Endometrium (tissue), 2 donors: ENCODE measurements around the gene JCHAIN.
"Not testable (repeated sequence)": the region's sequence is repeated elsewhere in the genome, so short reads cannot be mapped to it uniquely, and the experiment has no call there.

Experiments
- FAIRE-seq: peaks from 2 replicates; lab custom pipeline; 2012; peaks lifted over from hg19 to GRCh38; lab: Jason Lieb, UNC
- donor health status: control.
- donor health status: control.

JCHAIN gene

DNA sequence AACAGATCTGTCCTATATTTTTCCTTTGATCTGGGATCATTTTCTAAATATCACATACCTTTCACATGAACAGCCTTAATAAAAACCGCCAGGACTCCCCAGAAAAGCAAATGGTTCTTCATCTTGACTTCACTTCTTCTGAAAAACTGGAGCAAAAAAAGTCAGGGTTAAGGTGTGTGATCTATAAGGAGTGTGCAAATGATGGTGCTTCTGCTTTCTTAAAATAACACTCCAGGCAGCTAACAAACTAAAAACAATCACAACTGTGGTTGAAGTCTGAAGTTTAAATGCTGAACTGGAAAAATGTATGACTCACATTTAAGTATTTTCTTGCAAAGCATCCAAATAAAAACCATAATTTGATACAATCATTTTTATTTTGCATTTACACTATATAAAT, at the start of gene JCHAIN:
Gene JCHAIN (minus strand): TSS at position 140 of the 400 bp plus-strand sequence. CDS start 18 bp downstream, at position 122.
- FAIRE-seq: no peak

DNA sequence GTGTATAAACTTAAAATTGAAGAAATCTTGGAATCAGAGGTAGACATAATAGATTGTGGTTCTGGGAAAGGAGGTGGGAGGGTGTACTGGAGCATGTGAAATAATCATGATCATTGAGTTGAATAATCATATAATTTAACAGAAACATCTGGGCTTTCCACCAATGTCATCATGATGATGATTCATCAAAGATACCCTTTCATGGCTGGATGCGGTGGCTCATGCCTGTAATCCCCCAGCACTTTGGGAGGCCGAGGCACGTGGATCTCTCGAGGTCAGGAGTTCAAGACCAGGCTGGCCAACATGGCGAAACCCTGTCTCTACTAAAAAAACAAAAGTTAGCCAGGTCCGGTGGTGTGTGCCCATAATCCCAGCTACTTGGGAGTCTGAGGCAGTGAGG, 48.8 kb upstream of the JCHAIN start:
- no peak for FAIRE-seq

DNA sequence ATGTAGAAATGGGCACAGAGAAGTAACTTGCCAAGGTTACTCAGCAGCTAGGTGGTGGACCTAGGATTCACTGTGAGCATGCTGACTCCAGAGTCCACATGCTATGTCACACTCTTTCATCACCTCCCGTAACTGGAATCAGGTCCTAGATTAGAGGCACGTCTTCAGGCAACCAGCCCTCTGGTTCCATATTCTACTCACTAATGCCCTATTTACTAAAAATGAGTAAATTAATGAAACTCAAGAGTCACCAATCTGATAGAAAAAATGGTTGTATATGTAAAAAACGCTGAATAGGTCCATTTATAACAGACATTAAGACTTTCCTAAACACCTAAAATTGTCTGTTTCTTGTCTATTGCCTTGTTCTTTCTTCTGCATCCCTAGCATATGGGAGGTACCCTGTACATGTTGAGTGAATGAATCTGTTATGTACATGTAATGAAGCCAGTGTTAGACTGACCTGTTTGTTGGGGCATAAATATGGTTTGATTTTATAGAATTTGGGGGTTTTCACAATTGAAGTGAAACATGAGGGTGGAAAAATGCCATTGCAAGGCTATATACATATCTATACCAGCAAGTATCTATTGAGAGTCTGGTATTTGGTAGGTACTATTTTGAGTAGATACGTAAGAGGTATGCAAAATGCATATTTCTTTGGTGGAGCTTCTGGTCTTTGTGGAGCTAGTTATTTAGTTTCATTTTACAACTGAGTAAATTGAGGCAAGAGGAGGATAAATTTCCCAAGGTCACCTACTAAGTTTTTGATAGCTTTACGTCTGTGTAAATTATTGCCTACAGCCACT, 48.0 kb upstream of the JCHAIN start:
- FAIRE-seq: no peak

DNA sequence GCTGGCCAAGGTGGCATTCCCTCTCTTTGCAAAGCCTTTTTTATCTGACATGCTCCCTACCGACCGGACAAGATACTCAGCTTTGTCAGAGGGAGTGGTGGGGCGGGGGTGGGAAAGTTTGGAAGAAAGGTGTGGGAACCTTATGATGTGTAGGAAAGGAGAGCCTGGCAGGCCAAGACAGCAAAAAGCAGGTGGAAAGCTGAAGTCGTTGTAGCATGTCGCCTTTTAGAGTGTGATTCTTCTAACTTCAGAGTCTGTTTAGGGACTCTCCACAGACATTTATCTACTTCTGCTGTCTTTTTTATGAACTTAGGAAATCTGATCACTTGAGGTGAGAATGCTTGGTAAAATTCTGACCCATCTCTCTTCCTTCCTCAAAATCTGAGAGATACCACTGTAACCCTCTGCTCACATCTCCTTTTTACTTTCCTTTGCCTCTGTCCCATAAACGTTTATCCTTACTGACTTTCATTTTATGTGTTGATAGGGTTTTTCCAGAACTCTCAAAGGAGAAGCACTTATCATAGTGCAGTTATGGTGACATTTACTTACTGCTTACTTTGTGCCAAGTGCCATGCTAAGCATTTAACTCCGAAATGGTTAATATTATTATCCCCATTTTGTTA, 47.3 kb upstream of the JCHAIN start:
- no peak for FAIRE-seq

DNA sequence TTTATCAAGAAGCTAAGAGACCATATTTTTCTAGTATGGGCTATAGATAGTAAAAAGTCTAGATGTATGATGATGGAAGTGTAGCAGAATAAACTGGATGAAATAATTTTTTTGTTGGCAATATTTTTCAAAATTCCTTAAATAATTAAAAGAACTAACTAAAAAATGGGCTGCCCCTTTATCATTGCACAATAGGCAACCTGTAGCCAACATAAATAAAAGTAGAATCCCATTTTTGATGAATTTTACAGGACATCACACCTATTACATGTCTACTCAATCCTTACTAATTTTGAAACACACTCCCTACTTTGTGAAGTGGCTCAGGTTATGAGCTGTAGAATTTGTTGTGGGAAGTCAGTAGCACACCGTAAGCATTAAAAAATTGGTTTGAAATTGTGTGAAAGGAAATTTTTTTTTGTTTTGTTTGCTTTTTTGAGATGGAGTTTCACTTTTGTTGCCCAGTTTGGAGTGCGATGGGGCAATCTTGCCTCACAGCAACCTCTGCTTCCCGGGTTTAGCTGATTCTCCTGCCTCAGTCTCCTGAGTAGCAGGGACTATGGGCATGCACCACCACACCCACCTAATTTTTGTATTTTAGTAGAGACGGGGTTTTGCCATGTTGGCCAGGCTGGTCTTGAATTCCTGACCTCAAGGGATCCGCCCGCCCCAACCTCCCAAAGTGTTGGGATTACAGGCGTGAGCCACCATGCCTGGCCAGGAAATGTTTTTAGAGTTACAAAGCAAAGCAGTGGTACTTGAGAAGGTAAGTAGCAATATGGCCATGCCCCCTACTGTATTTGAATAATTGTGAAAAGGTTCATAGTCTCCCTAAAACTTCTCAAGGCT, 46.5 kb upstream of the JCHAIN start:
- FAIRE-seq: no peak

DNA sequence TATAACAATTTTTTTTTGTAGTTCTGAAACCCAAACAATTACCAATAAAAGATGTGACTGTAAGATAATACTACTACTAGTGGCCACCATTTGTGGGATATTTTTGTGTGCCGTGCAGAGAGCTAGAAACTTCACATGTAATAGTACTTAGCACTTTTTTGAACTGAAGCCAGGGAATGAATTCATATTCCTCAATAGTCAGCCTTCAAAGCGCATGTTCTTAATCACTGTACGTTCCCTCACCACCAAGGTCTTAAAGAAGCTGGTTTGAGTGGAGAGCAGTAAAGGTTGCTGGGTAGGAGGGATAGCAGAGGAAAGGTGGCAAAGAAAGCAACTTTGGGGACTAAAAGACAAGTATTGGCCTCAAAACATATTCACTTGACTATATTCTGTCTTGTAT, 45.8 kb upstream of the JCHAIN start:
- no peak for FAIRE-seq

DNA sequence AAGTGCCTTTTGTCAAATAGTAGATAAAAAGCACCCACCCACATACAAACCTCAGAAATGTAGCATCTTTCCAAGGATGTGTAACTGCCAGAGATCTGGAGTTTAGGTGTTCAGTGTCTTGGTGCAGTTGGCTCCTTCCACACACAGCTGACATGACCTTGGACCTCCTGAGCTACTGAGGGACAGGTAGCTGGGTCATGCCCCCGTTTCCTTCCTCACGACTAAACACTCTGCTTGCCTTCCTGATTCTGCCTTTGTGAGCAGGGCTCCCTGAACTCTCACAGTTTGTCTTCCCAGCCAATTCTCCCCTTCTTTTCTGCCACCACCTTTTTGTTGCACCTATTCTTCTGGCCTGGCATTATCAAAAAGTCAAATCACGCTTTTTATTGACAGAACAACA, 45.3 kb upstream of the JCHAIN start:
- no peak for FAIRE-seq

DNA sequence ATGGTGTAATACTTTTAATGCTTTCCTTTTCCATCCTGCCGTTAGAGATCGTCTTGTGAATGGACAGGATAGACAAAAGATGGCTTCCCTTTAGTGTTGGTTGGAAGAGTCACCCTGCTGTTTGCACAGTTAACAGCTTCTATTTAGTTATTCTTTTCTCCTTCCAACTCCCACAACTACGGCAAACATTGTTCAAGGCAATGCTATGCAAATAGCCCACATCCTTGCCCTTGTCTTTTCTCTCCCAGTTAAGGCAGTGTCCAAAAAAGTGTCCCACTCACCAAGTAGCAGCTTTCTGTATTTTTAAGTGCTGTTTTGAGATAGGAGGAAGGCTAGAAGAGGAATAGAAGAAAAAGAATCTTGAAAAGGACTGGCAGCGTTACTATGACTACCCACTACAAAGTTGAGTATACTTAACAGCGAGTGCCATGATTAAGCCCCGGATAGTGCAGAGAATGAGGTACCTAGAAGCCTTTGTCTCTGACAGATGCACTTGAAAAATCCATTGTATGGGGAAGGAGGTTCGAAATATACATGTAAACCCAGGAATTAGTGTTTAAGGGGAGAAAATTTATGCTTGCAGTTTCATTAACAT, 43.4 kb upstream of the JCHAIN start:
- FAIRE-seq: no peak

DNA sequence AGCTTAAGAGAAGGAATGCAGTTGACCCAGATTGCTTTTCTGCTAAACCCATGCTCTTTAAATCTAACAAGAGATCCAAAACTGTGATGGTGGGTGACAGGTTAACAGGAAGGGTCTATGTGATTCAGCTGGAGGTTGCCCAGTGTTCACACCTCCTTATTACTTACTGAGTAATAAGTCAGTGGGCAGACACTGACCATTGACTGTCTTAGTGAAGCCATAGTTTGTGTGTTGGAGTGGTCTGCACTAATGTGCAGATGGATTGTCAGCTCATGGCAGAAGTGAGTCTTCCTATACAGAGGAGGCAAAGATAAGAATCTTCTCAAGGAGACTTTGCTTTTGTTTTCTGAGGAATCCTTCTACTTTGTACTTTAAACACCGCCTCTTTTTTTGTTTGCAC, 40.2 kb upstream of the JCHAIN start:
- no peak for FAIRE-seq

DNA sequence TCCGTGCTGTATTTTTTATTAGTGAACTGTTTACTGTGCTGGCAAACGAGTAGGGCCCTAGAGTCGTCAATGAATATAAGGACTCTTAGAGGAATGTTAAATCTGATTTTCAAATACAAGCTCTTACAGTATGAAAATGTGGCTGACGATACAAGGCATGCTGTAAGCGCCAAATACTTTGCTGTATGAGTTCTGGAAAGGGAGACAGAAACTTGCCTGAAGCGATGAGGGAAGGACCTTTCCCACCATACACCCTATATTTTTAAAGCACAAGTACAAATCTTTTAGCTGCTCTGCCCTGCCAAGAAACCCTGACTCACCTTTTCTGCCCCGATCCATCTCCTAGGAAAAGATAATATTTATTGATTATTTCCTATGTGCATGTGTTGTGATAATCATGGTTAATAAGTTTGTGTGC, 39.7 kb upstream of the JCHAIN start:
- no peak for FAIRE-seq

DNA sequence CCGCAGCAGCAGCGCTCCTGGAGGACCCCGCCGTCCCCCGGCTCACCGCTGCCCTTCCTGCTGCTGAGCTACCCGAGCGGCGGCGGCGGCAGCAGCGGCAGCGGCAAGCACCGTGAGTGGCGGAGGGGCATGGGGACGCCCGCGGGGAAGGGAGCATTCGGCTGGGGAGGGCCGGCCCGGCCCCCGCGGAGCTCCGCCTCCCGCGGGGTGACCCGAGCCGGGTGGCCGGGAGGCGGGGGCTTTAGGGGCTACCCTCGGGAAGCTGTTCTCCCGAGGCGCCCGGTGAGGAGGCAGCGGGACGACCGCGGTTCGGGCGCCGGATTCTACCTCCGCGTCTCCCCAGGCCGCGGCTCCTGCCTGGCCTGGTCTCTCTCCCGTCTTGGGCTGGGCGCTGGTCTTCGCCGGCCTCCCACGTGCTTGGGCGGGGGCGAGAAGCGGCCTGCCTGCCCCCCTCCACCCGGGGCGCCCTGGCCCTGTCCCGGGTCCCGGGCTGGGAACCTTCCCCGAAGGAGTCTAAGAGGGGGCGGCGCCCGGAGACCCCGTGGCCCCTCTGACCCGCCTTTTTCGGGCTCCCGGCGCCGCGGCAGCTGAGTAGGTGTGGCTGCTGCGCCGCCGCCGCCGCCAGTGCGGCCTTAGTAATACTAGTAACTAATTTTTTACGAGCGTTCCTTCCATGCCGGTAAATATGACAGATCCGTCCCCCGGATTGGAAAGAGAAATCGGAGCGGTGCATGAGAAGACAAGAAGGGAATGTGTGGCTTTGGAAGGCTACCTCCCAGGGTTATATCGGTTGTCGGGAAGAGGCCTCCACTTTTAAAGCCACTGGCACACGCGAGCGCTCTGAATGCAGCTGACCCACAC, 39.1 kb upstream of the JCHAIN start:
- no peak for FAIRE-seq

DNA sequence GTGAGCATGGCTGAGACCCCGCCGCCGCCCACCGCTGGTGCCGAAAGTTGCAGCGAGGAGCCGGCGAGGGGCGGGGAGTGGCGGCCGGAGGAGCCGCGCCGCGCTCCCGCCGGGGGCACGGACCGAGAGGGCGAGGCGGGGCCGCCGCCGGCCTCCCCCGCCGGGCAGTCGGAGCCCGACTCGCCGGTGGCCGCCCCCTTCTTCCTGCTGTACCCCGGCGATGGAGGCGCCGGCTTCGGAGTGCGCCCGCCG, 38.5 kb upstream of the JCHAIN start:
- no peak for FAIRE-seq

DNA sequence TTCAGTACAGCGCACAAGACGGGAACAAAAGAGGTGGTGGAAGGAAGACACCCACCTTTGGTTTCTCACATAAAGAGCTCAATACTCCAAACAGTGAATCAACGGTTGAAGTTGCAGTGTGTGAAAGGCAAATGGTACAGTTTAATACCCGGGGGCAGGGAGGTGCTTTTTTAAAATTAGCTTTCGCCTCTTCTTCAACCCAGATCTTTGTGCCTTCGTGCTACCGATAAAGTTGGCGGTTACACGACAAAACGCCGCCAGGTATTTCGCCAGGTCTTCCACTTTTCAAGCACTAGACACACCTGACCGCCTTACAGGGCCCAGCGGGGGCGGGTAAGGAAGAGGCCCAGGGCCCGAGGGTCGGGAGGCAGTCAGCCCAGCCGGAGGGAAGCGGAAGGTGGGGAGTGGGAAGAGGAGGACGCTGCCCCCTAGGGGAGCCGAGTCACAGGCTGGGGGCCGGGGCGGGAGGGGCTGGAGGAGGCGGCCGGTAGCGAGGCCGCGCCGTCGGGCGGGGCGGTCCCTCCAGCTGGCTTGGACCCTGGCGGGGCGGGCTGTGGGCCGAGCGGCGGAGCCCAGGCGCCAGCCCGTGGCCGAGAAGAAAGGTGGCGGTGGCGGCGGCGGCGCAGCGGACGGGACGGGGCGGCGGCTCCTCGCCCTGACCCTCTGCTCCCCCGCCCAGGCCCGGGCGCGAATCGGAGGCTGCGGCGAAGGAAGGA, 38.1 kb upstream of the JCHAIN start:
- no peak for FAIRE-seq

DNA sequence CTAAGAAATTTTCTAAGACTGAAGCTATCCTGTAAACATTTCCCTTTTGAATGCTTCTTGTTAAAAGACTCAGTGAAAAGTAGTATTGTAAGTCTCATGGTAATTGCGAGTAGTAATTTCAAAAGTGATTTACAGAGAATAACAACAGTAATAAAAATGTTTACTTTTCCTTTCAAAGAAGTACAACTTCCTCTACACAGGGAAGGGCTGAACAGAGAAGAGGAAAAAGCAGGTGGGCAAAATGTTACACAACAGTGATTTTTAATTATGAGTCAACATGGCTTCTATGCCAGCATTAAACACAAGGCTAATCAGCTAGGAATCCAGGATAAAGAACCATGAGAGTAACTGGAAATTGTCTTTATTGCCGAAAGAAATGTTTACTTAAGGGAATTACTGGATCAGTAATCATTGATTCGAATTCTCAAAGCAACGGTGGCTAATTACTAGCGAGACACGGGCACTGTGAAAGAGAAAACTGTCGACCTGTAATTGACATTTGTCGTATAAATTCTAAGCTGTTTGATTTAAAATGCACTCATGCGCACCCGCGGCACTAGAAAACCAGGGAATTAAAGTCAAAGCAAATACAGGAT, 37.4 kb upstream of the JCHAIN start:
- peak; percentile 35 for FAIRE-seq

DNA sequence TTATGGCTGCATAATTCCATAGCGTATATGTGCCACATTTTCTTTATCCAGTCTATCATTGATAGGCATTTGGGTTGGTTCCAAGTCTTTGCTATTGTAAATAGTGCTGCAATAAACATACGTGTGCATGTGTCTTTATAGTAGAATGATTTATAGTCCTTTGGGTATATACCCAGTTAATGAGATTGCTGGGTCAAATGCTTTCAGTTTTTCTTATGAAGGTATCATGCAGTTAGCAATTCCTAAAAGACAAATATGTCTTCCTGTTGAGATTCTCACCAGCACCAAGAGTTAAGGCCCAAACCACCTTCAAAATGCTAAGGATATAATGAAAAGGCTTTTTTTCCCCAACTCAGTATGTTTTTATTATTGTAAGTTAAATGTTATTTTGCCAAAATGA, 36.3 kb upstream of the JCHAIN start:
- FAIRE-seq: not testable (repeated sequence)

DNA sequence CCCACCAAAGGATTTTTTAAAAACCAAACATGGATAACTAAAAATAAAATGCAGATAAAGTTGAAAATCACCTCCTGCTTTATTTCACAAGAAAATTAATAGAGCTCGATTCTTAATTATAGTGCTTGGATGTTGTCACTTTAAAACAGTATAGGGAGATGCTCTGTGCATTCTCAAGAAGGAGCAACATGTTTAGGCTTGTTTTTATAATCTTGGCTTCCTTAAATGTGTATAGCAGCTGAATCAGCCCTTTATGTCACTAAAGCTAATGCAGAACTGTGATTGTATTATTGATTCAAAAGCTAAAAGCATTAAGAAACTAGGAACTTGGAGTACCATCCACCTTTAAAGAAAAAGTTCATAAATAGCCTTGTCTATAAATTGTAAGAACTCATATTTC, 35.0 kb upstream of the JCHAIN start:
- FAIRE-seq: no peak

DNA sequence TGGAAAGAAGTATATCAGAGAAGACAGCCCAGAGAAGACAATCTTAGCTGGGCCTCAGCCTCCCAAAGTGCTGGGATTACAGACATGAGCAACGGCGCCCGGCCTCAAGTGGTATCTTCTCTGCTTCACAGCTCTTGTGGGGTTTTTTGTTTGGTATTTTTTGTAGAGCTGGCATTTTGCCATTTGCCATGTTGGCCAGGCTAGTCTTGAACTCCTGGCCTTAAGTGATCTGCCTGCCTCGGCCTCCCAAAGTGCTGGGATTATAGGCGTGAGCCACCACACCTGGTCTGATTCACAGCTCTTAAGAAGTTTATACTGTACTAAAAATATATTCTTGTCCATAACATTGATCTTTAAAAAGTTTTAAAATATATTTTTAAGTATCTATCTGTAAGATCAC, 34.4 kb upstream of the JCHAIN start:
- no peak for FAIRE-seq

DNA sequence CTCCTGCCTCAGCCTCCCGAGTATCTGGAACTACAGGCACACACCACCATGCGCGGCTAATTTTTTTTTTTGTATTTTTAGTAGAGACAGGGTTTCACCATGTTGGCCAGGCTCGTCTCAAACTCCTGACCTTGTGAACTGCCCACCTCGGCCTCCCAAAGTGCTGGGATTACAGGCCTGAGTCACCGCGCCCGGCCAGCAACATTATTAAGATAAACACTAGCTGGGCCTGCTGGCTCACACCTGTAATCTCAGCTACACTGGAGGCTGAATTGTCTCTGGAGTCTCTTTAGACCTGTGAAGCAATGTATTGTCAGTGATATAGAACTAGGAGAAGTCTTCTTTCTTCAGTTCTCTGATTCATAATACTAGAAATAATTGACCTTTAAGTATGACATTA, 32.1 kb upstream of the JCHAIN start:
- not testable (repeated sequence) for FAIRE-seq

DNA sequence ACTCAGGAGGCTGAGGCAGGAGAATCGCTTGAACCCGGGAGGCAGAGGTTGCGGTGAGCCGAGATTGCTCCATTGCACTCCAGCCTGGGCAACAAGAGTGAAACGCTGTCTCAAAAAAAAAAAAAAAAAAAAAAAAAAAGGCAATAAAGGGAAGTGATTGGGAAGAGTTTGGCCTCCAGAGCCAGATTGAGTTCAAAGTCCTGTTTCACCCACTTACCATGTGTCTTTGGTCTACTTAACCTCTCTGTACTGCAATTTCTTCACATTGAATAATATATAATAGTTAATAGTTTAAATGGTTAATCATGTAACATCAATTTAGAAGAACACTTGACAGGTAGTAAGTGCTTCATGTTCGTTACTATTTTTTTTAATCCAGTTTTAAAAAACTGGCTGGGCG, 28.3 kb upstream of the JCHAIN start:
- not testable (repeated sequence) for FAIRE-seq

DNA sequence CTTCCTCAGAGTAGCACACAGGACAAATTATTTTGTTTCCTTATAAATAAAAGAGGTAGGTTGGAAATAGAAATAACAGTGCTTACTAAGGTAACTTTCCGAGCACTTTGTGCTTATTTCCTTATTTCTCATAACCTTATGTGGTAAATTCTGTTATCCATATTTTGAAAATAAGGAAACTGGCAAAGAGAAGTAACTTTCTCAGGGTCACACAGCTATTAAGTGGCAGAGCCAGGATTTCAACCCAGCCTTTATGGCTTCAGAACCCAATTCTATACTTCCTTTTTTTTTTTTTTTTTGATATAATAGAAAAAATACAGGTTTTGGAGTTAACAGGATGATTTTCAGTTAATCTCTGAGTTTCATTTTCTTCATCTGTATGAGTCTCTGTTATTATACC, 25.4 kb upstream of the JCHAIN start:
- no peak for FAIRE-seq

DNA sequence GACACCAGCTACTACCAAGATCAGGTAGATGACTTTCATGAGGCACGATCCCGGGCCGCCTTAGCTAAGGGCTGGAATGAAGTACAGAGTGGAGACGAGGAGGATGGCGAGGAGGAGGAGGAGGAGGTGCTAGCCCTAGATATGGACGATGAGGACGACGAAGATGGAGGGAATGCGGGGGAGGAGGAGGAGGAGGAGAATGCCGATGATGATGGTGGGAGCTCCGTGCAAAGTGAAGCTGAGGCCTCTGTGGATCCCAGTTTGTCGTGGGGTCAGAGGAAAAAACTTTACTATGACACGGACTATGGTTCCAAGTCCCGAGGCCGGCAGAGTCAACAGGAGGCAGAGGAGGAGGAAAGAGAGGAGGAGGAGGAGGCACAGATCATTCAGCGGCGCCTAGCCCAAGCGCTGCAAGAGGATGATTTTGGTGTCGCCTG, 22.5 kb upstream of the JCHAIN start:
- FAIRE-seq: no peak
